Smooth muscle cell (in vitro differentiated cells): ENCODE results near the gene SCAPER. TPM values are rescaled to one million over a fixed set of nuclear protein-coding genes. Genes with fewer than 3 reads are reported as not detected.
A peak's percentile ranks its signal among the peaks of the same experiment; 100 is the strongest.

ENCODE experiments used
- DNase-seq: peaks from one replicate; lab custom pipeline; 2025; ENCODE audit not compliant: unreplicated experiment; lab: John Stamatoyannopoulos, UW
- H2AFZ ChIP-seq: fragments of 200-600 bp; sonication (generic); 2 replicates; pipeline ENCODE4 v1.6.0; 2016; ENCODE audit warnings: antibody characterized with exemption, low read depth, mild to moderate bottlenecking
- H3F3A ChIP-seq: fragments of 200-600 bp; sonication (generic); 2 replicates; pipeline ENCODE4 v1.6.0; 2017; ENCODE audit warnings: antibody characterized with exemption, low read depth
- H3K27ac ChIP-seq: fragments of 200-600 bp; sonication (generic); 2 replicates; pipeline ENCODE4 v1.5.1; 2016; ENCODE audit warnings: low read depth, mild to moderate bottlenecking
- H3K27me3 ChIP-seq: fragments of 200-600 bp; sonication (generic); 2 replicates; pipeline ENCODE4 v1.6.1; 2016; ENCODE audit warnings: low read depth, mild to moderate bottlenecking
- H3K36me3 ChIP-seq: fragments of 200-600 bp; sonication (generic); 2 replicates; pipeline ENCODE4 v1.5.1; 2016; ENCODE audit warnings: low read depth
- H3K4me1 ChIP-seq: fragments of 200-600 bp; sonication (generic); 2 replicates; pipeline ENCODE4 v1.5.1; 2016; ENCODE audit warnings: low read depth
- H3K4me2 ChIP-seq: fragments of 200-600 bp; sonication (generic); 2 replicates; pipeline ENCODE4 v1.6.0; 2016; ENCODE audit warnings: mild to moderate bottlenecking
- H3K4me3 ChIP-seq: fragments of 200-600 bp; sonication (generic); 2 replicates; pipeline ENCODE4 v1.5.1; 2016; ENCODE audit warnings: mild to moderate bottlenecking
- H3K79me2 ChIP-seq: fragments of 200-600 bp; sonication (generic); 2 replicates; pipeline ENCODE4 v1.6.0; 2016; ENCODE audit warnings: low read depth, mild to moderate bottlenecking
- H3K9ac ChIP-seq: fragments of 200-600 bp; sonication (generic); 2 replicates; pipeline ENCODE4 v1.6.0; 2016; ENCODE audit warnings: low read depth
- H3K9me3 ChIP-seq: fragments of 200-600 bp; sonication (generic); replicated peaks from 2 replicates; pipeline ENCODE4 v1.5.1; 2016; ENCODE audit warnings: low read depth
- H4K20me1 ChIP-seq: fragments of 200-600 bp; sonication (generic); 2 replicates; pipeline ENCODE4 v1.6.0; 2016; ENCODE audit warnings: low read depth
- CTCF ChIP-seq: fragments of 200-600 bp; sonication (generic); IDR thresholded peaks from 2 replicates; pipeline ENCODE4 v1.5.1; 2017; ENCODE audit warnings: borderline replicate concordance, mild to moderate bottlenecking, antibody characterized with exemption; ENCODE audit not compliant: insufficient read depth, poor library complexity, severe bottlenecking
- WGBS: methylation state at CpG from one replicate; pipeline ENCODE4 v1.1.7; 2016; ENCODE audit warnings: low lambda C conversion rate; 5-methylcytosine and 5-hydroxymethylcytosine counted together
- polyA plus RNA-seq: library from polyadenylated mRNA; unstranded; fragments of >200 nt; fragmentation: Nextera tagmentation; extraction: Ambion mirVana; gene quantifications from 2 replicates; pipeline ENCODE4 v1.2.1, GENCODE V29; 2016
- total RNA-seq: library from RNA; depleted of rRNA; stranded (reverse); fragments of >200 nt; gene quantifications from 2 replicates; pipeline ENCODE4 v1.2.3, GENCODE V29; 2014

The SCAPER gene
- total and polyA plus RNA-seq, 2 experiments from 2014 or later = 6.6 to 34.3 TPM

DNA sequence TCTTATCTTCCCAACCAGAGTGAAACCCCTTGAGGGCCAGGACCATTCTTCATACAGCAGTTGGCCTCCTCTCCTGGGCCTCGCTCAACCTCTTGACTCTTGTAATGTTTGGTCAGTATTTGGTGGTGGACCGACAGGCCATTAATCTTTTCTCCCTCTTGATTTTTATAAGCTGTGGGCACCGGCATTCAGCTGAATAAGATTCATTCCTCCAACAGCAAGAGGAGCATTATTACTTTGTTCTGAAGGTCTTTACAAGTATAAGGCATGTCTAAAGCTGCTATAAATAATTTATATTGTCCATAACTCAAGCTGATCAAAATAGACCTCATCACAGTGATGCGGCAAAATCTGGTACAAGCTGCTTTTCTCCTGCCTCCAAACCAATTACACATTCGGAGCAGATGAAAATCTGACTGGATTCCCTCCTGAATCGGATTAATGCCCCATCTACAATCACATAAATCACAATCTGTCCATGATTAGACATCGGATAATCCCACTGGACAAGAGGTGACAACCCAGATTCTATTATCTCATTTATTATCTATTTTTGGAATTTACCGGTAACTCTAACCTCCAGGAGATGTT is 576.9 kb downstream of the SCAPER start:
- Histone ChIP-seq H2AFZ (no peak overlapping the region), H3K9me3 (no peaks in the 10 kb centered on the region), H3K27me3 (peaks cover 10% of the 10 kb centered on the region), H3K4me1 (no peaks in the 10 kb centered on the region), H3K9ac (no peak overlapping the region), H4K20me1 (no peaks in the 10 kb centered on the region), H3K27ac (no peak overlapping the region), H3K4me3 (no peak overlapping the region), H3F3A (no peaks in the 10 kb centered on the region), H3K79me2 (no peaks in the 10 kb centered on the region), H3K36me3 (no peaks in the 10 kb centered on the region), H3K4me2 (no peak overlapping the region)
- TF ChIP-seq CTCF = no peak
- 96% methylated on average over 8 of the region's 8 CpGs for WGBS
- no peak for DNase-seq

DNA sequence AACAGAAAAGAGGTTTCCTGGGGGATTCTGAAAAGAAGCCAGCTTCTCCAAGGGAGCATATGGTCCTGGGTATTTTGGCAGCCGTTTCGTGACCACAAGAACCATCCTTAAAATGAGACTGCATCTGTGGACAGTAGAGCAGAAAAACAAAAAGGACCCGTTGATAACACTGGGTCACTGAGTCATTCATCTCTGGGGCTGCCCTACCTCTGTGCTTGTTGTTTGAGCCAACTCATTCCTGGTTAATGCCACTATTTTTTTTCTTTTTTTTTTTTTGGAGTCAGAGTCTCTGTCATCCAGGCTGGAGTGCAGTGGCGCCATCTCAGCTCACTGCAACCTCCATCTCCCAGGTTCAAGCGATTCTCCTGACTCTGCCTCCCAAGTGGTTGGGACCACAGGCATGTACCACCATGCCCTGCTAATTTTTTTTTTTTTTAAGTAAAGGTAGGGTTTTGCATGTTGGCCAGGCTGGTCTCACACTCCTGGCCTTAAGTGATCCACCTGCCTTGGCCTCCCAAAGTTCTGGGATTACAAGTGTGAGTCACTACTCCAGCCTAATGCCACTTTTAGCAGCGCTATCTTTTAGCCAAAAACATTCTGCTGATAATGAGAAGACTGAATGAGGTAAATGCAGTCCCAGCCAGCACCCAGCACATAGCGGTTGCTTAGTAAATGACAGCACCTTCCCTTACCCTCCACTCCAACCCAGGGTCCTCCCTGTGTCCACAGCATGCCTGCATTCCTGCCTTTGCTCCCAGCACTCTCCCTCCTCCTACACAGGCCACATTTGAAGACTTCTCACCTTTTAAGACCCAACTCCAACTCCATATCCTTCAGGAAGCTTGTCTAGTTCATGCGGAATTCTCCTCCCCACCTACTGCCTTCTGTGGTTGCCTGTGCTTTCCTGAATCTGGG is 577.7 kb downstream of the SCAPER start:
- Histone ChIP-seq H3K36me3 (no peaks in the 10 kb centered on the region), H2AFZ (no peak overlapping the region), H3K9me3 (no peaks in the 10 kb centered on the region), H3K27ac (no peak overlapping the region), H3K4me1 (no peaks in the 10 kb centered on the region), H3F3A (no peaks in the 10 kb centered on the region), H3K9ac (no peak overlapping the region), H3K4me2 (no peak overlapping the region), H4K20me1 (no peaks in the 10 kb centered on the region), H3K4me3 (no peak overlapping the region), H3K27me3 (peaks cover 3% of the 10 kb centered on the region), H3K79me2 (no peaks in the 10 kb centered on the region)
- WGBS = 73% methylated on average over 8 of the region's 8 CpGs
- no peak for DNase-seq
- no peak for TF ChIP-seq CTCF

DNA sequence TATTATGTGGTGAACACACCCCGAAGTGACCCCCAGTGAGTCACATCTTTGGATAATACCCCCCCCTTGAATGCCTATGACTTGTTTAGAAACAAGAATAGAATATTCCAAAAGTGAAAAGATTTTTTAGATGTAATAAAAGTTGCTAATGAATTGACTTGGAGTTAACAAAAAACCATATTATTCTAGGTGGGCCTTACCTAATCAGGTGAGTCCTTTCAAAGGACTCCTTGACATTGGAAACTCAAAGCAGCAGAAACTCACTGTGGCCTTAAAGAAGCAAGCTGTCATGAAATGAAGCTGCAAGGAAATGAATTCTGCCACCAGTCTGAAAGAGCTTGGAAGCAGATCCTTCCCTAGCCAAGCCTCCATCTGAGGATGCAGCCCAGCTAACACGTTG is 579.4 kb downstream of the SCAPER start:
- Histone ChIP-seq H4K20me1 (no peaks in the 10 kb centered on the region), H3K79me2 (no peaks in the 10 kb centered on the region), H3K27me3 (no peaks in the 10 kb centered on the region), H2AFZ (no peak overlapping the region), H3K36me3 (no peaks in the 10 kb centered on the region), H3K27ac (no peak overlapping the region), H3K4me1 (no peaks in the 10 kb centered on the region), H3K9me3 (no peaks in the 10 kb centered on the region), H3F3A (no peaks in the 10 kb centered on the region), H3K9ac (no peak overlapping the region), H3K4me3 (no peak overlapping the region), H3K4me2 (no peak overlapping the region)
- 81% methylated on average over 2 of the region's 2 CpGs for WGBS
- TF ChIP-seq CTCF = no peak
- no peak for DNase-seq

GRCh38 chr15:76324066-76324465 is 581.1 kb downstream of the SCAPER start:
- H3K4me2 ChIP-seq = peak overlapping the region; percentile 24
- no peaks in the 10 kb centered on the region for H3K4me1 ChIP-seq
- no peaks in the 10 kb centered on the region for H3F3A ChIP-seq
- no peaks in the 10 kb centered on the region for H3K79me2 ChIP-seq
- H4K20me1 ChIP-seq = no peaks in the 10 kb centered on the region
- H3K9me3 ChIP-seq = no peaks in the 10 kb centered on the region
- TF ChIP-seq CTCF = no peak
- H3K36me3 ChIP-seq = no peaks in the 10 kb centered on the region
- no peak overlapping the region for H3K4me3 ChIP-seq
- no peak for DNase-seq
- no peak overlapping the region for H3K27ac ChIP-seq
- 15% methylated on average over 3 of the region's 3 CpGs for WGBS
- no peak overlapping the region for H2AFZ ChIP-seq
- no peak overlapping the region for H3K9ac ChIP-seq
- no peaks in the 10 kb centered on the region for H3K27me3 ChIP-seq
